HL-60/S4 treated with retinoic acid at 250 ng/mL for 4 days and 3 days (cell line): ENCODE measurements around the gene SEMA5A.

Experiments used
- in situ Hi-C: fragments of 300-500 bp; cut with MboI; formaldehyde crosslinking; loops from 2 replicates; pipeline ENCODE4 v1.7.0; 2022; ENCODE audit warnings: low sequenced_read_pairs

The SEMA5A gene

DNA sequence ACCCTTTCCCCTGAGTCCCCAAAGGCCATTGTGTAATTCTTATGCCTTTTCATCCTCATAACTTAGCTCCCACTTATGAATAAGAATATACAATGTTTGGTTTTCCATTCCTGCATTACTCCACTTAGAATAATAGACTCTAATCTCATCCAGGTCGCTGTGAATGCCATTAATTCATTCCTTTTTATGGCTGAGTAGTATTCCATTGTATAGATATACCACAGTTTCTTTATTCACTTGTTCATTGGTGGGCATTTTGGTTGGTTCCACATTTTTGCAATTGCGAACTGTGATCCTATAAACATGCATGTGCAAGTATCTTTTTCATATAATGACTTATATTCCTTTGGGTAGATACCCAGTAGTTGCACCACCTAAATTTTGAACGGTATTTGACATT, 101.5 kb downstream of the SEMA5A start:
- in situ Hi-C loops, result no loop called here

DNA sequence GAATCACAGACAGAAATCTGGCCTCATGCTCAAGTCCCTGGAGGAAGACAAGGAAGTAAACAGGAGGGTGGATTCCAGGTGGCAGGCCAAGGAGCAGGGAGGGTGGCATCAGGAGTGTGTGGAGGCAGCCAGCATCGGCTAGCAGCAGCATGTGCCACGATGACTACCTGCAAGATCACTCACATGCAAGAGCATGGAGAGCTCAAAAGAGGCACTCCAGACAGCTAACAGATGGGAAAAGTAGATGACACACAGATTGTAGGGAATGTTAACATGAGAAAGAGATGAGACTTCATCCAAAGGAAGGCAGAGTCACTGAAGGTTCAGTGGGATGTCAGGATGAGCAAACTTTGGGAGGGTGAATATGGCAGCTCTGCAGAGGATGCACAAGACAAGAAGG, 104.3 kb downstream of the SEMA5A start:
- in situ Hi-C loops, result no loop called here

DNA sequence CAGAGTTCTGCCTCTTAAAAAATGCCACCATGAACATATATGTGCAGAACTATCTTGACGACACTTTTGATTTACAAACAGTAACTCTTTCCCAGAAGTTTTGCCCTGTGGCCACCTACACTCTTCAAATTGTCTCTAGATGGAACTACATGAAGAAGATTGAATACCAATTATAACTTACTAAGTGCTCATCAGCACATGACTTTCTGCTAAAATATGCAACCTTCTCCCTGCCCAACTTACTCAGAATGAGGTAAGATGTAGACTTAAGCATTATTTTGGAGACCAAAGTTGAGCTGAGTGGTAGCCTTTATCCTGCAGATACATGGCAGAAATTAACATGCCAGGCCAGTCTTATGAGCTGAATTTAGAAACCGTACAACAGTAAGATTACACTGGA, 105.4 kb downstream of the SEMA5A start:
- in situ Hi-C loops, result no loop called here

DNA sequence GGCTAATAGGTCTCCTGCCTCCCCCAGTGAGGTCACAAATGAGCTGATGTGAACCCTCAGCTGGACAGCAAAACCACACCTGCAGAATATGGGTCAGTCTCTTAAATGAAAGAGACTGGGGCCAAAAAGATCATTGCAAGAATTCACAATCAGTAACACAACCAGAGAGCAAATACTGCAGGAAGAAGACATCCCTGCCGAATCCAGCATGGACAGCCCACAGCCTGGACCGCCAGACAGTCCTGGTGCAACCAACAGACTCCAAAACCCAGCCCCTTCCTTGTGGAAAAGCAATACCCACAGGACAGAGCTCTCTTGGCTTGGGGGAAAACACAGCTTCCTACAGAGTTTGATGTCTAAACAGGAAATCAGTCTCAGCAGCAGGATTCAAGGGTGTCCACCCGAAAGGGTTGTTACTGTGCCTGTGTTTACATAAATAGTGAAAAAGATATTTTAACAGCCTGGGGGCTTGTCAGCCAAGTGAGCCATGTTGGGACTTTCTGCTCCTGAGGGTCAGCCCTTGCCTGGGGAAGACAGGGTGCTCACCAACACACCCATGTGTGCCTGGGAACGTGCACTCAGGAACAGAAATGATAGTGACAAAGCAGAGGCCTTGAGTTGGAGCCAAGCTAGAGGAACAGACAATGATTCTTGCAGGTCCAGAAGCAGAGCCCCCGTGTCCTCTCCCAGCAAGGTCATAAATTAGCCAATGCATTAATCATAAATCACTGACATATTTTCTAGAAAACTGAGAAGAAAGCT, 106.2 kb downstream of the SEMA5A start:
- in situ Hi-C loops, result no loop called here

DNA sequence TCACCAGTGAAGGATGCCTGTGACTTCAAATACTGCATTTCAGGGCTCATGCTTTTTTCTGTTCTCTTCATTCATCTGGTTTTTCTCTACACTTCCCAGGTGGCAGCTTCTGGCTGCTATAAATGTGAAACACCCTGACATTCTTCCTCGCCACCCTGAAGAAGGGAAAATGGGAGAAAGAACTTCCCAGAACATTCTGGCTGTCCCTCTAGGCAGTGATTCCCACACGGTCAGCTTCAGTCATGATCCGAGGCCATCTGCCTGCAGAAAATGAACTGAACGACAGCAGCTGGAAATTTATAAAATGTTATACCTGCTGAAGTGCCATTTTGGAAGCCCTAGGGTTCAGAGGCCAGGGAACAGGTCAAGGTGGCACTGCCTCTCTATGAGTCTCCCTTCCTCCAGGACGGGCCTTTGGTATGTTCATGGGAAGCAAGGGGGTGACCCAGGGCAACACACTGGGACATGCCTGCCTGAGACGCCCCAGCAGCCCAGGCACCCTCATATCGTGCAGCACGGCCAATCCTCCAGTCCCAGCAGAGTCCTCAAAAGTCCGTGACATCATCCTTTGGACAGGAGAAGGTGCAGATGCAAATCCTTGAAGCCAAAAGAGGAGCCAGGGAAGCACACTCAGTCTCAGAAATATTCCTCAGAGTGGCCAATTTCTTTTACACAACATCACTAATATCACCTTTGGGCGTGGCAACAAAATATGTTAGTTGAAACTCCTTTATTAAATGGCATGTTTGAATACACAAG, 107.1 kb downstream of the SEMA5A start:
- in situ Hi-C loops, result no loop called here

DNA sequence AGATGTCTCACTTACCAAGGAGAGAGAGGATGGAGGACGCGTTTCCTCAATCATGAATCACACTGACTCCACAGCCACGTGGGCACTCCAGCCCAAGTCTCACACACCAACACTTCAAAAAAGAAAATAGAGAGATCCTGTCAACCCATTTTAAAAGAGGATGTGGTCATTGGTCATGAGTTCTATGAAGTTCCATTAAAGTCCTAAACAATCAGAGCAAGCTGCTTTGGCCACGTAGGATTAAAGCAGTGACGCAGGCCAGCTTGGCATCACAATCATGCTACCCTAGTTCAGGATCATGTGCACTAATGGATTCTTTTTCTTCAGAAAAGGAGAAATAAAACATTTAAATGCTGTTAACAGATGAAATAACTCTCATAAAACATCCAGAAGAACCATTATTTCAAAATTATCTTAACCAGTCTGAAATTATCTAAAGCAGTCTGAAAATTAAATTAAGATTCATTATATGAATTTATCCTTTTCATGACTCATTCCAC, 108.1 kb downstream of the SEMA5A start:
- in situ Hi-C loops, result no loop called here

DNA sequence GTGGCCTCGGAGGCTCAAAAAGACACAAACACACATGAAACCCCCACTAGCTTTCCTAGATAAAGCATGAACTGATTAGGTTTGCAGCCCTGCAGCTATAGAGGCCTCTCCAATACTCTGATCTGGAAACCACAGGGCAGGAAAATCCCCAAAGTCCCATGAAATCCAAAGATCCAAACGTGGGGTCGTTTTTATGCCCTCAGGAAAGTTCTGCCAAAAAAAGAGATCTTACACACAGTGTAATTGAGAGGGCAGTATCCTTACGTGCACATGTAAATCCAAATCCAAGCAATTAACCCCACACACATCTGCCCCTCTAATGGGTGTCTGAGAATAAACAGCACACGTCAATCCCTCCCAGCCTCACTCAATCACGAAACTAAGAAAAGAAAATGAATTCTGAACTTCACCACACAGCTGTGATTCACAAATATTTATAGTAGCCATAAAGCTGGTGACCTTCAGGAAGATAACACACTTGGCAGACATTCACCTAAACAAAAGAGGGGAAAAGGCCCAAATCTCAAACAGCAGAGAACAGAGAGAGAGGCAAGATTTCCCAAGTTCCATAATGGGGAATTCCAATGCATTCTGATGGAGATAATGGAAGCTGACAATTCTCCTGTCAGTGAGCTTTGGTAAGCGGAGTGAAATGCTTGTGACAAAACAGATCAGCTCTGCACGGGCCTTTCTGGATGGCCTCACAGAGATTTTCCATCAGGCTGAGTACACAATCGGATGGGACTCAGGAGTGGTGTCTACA, 114.2 kb downstream of the SEMA5A start:
- in situ Hi-C loops, result no loop called here

DNA sequence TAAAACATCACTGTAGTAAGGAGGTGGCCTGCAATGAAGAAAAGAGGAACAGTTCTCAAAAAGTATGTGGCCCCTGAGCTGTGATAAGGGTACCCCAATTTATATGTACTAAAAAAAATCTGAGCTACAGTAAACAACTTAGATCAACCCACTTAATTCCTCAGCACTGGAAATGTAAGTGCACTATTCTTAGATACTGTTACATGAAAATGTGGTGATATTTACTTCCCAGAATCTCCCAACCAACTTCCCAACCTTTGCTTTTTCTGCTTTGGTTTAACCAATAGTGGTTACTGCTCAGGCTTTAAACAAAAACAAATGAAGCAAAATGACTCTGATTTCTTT, 114.8 kb downstream of the SEMA5A start:
- in situ Hi-C loops, result no loop called here

DNA sequence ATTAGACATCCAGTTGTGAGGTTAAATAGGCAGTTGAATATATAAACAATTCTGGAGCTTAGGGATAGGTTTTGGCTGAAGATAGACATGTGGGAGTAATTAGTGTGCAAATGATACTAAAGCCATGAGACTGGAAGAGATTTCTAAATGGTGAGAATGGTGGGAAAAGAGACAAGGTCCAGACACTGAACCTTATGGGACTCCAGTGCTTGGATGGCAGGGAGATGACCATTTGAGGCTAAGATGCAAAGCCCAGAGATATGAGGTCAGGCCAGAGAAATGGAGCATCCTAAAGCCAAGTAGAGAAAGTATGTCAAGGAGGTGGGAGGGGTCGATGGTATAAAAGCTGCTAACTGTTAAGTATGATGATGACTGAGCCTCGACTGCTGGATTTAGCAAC, 115.6 kb downstream of the SEMA5A start:
- in situ Hi-C loops, result no loop called here

DNA sequence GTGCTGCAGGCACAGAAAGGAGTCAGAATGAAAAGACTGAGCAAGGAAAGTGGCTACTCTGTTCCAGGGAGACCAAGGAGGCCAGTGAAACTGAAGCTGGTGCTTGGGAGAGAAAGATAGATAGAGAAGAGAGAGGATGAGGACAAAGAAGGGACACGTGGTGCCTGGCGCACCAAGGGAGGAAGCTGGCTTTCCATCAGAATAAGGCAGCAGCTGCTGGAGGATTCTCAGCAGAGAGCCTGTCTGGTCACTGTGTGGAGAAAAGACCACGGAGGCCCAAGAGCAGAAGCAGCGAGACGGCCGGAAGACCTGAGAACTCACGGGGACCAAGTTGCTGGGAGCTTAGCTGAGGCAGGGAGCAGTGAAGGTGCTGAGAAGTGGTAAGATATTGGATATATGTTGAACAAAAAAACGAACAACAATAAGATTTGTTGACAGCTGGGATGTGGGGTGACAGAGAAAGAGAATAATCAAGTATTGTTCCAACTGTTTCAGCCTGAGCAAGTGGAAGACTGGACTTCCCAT, 116.1 kb downstream of the SEMA5A start:
- in situ Hi-C loops, result no loop called here

DNA sequence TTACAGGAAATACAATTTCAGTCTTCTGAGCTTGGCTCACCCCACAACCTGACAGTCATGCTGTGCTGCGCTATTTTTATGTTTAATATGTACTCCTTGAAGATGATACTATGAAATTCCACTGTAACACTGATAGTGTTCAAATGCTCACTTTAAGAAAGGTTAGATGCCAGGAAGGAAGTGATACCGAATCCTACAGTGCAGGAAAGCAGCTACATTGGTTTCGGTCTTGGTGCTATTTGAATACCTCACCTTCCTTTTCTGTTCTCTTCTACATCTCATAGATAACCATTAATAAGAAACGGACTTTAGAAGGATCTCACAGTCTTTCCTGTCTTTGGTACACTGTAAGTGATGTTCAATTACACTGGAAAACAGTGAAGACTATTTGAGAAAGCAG, 117.6 kb downstream of the SEMA5A start:
- in situ Hi-C loops, result no loop called here

DNA sequence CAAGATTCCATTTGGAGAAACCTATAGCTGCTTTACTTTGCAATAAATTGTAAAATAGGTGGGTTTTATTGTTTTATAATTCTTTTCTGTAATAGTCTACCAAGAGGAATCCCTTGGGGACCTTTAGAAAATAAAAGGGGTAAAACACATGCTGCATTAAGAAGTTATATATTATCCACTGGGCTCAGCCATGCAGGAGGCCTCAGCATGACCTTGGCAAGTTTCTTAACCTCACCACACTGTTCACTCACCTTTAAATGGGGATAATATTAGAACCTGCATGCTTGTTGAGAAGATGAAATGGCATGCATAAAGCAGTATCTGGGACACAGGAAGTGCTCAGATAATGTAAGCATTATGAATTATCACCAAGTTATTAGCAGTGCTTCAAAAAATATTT, 120.2 kb downstream of the SEMA5A start:
- in situ Hi-C loops, result no loop called here

DNA sequence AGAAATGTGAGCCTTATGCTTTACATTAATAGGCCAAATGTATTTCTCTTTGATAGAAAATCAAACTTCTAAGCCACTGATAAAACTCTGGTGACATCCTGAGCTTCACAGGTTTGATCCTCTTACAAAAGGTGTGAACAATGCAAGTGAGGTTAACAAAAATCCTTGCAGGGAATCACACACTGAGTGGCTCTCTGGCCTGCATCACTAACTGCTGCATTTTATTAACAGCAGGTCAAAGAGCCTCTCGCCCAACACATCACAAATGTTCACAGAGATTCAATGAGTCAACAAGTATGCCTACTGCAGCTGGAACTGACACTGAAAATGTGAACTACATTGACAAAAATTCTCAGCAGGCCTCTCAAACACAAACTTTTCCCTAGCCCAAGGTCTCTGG, 122.3 kb downstream of the SEMA5A start:
- in situ Hi-C loops, result no loop called here

DNA sequence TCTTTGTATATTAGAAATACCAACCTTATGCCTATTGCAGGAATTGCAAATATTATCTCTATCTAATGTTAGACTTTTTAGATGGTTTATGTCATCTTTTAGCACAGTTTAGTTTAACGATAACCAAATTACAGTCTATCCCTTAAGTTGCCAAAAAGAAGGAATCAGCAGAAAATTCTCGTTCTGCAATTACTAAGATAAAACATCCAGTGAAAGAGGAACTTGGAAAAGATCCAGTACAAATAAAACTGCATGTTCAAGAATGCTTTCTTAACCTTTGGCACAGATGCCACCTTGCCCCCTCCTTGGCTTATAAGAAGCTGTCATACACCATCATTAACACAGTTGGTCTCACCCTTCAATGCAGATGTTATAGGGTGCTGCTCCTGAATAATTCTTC, 124.0 kb downstream of the SEMA5A start:
- in situ Hi-C loops, result no loop called here

DNA sequence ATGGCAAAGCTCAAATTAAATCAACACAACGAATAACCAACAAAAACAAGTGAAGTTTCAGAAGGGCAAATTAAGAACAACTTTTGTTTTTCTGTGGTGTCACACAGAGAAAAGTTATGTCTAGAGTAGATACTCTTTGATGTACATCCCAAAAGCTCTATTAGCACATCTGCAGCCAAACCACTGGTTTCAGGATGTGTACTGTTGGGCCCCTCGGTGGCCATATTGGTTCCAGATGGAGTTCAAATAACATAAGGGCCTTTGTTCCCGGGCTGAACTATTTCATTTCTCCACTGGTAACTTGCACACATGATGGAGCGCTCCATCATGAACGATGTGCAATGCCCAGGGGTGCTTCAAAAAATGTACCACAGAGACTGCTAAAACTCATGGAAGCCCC, 126.1 kb downstream of the SEMA5A start:
- in situ Hi-C loops, result no loop called here

DNA sequence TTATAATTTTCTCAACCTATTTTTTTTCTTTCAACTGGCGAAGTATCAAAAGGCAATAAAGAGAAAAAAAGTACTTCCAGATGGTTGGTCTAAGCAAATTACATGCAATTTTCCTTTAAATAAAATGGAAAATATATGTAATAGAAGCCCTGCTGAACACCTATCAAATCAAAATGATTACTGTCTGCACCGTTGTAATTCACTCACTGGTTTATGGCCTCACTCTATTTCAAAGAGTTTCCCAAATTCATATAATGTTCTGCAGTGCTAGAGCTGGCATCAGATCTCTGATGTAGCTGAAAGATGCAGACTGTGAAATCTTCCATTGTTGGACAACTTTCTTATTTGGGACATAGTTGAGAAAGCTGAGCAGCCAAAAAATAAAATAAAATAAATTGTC, 130.3 kb downstream of the SEMA5A start:
- in situ Hi-C loops, result no loop called here

DNA sequence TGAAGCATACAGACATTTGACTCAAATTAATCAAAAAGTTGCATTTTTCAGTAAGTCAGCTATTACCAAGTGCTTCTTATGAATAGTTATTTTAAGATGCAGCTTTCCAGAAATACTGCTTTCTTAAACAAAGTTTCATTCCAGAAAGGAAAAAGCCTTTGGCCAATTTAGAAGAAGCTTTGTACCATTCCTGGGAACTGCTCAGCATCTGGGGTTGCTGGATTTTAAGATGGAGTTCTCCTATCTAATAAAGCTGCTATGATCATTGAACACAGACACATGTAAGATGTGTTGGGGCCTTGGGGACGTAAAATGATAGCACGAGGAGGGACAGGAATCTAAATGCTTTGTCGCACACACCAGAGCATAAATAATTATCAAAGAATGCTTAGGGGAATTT, 130.8 kb downstream of the SEMA5A start:
- in situ Hi-C loops, result no loop called here

DNA sequence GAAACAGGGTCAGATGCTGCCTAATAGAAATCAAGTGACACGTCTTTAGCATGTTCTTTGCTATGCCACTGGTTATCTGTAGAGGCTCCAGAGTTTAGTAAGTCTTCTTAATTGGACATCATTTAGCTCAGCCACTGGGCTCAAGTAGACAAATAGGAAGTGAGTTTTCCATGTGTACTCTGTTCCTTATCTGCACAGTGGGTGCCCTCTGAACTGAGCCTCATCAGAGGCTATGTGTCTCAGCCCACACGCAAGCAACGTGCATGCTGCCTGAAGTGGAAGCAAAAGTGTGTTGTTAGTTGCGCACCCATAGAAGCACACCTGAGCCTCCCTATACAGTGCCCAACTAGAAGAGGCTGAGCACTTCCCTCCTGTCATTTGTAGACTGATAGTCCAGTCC, 134.7 kb downstream of the SEMA5A start:
- in situ Hi-C loops, result no loop called here

DNA sequence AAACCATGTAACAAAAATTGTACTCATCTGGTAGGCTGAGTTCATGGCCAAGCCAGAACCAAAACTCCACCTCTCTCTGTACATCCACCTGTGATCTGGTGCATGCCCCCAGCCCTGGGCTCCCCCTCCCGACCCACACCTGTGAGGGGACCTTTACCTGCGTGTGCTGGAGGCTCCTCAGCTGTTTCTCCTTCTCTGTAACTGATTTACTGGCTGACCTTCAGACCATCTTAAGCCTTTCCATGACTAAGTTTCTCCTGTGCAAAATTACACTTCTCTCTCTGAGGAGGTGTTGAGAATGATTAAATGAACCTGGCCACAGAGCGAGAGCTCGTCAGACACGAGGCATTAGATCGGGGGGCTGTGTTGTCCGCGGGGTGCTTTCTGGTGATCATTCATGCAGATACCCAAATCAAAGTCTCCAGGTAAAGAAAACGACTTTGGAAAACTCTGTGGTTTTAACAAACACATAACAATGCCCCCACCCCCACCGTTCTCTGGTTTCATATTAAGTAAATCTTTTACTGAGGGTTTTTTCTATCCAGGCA, 136.4 kb downstream of the SEMA5A start:
- in situ Hi-C loops, result no loop called here

DNA sequence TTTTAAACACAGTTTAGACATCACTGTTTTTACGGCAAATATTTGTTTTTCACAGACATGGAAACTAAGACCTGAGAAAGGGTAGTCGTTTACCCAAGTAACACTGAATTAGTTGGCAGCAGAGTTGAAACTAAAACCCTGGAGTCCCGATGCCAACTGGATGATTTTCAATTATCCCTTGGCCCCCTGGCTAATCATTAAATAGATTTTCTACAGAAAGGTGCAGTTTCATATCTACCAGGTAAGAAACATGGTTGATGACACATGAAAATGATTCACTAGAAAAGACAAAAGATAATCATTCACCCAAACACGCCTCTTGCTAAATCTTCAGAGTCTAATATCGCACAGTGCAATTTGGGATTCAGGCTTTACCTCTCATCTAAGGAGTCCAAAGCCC, 136.9 kb downstream of the SEMA5A start:
- in situ Hi-C loops, result no loop called here

DNA sequence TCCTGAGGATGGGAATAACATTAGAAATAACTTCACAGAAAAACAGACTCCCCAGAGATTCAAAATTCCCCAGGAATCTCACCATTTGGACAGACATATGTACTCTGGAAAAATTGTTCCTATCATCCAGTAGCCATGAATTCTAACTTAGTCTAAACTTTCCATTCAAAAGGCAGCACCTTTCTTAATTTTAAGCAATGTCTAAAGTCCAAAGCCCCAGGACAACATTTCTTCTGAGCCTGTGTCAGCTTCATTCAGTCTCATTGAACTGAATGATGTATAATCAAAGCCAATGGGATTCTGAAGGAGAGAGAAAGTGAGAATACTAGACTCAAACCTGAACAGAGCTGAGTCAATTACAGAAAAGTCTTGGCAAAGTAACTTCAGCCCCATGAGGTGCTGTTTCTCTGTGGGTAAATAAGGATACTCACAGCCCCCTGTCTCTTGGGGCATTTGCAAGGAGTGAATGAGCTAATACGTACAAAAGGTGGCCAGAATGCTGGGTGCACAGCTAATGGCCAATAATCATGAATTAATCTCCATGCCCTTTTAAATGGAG, 140.6 kb downstream of the SEMA5A start:
- in situ Hi-C loops, result no loop called here
